DOHH2 (cell line): ENCODE data around the gene MYL11.
A peak's percentile ranks its signal among the peaks of the same experiment; 100 is the strongest.
"Not testable (repeated sequence)": the region's sequence is repeated elsewhere in the genome, so short reads cannot be mapped to it uniquely, and the experiment has no call there.

Experiments used
- H3F3A ChIP-seq: fragments of 200-600 bp; sonication (generic), shearing (Covaris generic); 2 replicates; pipeline ENCODE4 v1.6.0; 2016; ENCODE audit warnings: antibody characterized with exemption, mild to moderate bottlenecking; ENCODE audit not compliant: control insufficient read depth, insufficient read depth
- H3K27ac ChIP-seq: fragments of 200-600 bp; sonication (generic); 2 replicates; pipeline ENCODE4 v1.5.1; 2014; ENCODE audit warnings: low read depth, mild to moderate bottlenecking, low read length, moderate library complexity
- H3K27me3 ChIP-seq: fragments of 200-600 bp; sonication (generic); 2 replicates; pipeline ENCODE4 v1.6.1; 2014; ENCODE audit warnings: mild to moderate bottlenecking, low read length, mixed read lengths; ENCODE audit not compliant: control insufficient read depth
- H3K36me3 ChIP-seq: fragments of 200-600 bp; sonication (generic); 2 replicates; pipeline ENCODE4 v1.6.1; 2014; ENCODE audit warnings: mild to moderate bottlenecking, low read length, moderate library complexity, mixed read lengths; ENCODE audit not compliant: control insufficient read depth
- H3K4me1 ChIP-seq: fragments of 200-600 bp; sonication (generic); 2 replicates; pipeline ENCODE4 v1.6.1; 2014; ENCODE audit warnings: mild to moderate bottlenecking, low read length, mixed read lengths; ENCODE audit not compliant: control insufficient read depth
- H3K4me2 ChIP-seq: fragments of 200-600 bp; sonication (generic); 2 replicates; pipeline ENCODE4 v1.6.0; 2014; ENCODE audit warnings: mild to moderate bottlenecking, low read length, moderate library complexity
- H3K4me3 ChIP-seq: fragments of 200-600 bp; sonication (generic); 2 replicates; pipeline ENCODE4 v1.5.1; 2014; ENCODE audit warnings: mild to moderate bottlenecking, low read length, mixed read lengths
- H3K79me2 ChIP-seq: fragments of 200-600 bp; sonication (generic); 2 replicates; pipeline ENCODE4 v1.6.1; 2014; ENCODE audit warnings: mild to moderate bottlenecking, low read length, mixed read lengths; ENCODE audit not compliant: control insufficient read depth
- H3K9me2 ChIP-seq: fragments of 200-600 bp; sonication (generic); replicated peaks from 2 replicates; pipeline ENCODE4 v1.6.1; 2014; ENCODE audit warnings: mild to moderate bottlenecking, low read length, mixed read lengths; ENCODE audit not compliant: control insufficient read depth
- H3K9me3 ChIP-seq: fragments of 200-600 bp; sonication (generic); 2 replicates; pipeline ENCODE4 v1.6.1; 2014; ENCODE audit warnings: antibody characterized with exemption, low read length, mixed read lengths; ENCODE audit not compliant: control insufficient read depth, insufficient read depth
- H4K20me1 ChIP-seq: fragments of 200-600 bp; sonication (generic); 2 replicates; pipeline ENCODE4 v1.6.0; 2014; ENCODE audit warnings: low read depth, mild to moderate bottlenecking, antibody characterized with exemption, low read length, moderate library complexity; ENCODE audit not compliant: control insufficient read depth, insufficient read depth
- EZH2phosphoT487 ChIP-seq: fragments of 200-600 bp; sonication (generic); IDR thresholded peaks from 2 replicates; pipeline ENCODE4 v1.6.1; 2017; ENCODE audit warnings: borderline replicate concordance, mild to moderate bottlenecking, antibody characterized with exemption, low read length, moderate library complexity, mixed read lengths
- TF ChIP-seq, protein P1 (sequence below): fragments of 200-600 bp; sonication (generic); IDR thresholded peaks from one replicate; pipeline ENCODE4 v1.5.1; 2014; ENCODE audit warnings: antibody characterized with exemption, mild to moderate bottlenecking, low read depth, low read length; ENCODE audit not compliant: poor library complexity, severe bottlenecking

The MYL11 gene

GRCh38 chr16:30395155-30395991, 20.8 kb downstream of the MYL11 start, which contains the start of gene ZNF48:
Gene ZNF48, plus strand, starts transcription at chr16:30395420. Its CDS starts 375 bp downstream, at chr16:30395795.
- H3K9me3 ChIP-seq: no peaks in the 10 kb centered on the region
- H3F3A ChIP-seq: peaks cover 4% of the 10 kb centered on the region
- H3K27ac ChIP-seq: peak within 1 kb of the TSS; percentile 49
- TF ChIP-seq, protein P1, sequence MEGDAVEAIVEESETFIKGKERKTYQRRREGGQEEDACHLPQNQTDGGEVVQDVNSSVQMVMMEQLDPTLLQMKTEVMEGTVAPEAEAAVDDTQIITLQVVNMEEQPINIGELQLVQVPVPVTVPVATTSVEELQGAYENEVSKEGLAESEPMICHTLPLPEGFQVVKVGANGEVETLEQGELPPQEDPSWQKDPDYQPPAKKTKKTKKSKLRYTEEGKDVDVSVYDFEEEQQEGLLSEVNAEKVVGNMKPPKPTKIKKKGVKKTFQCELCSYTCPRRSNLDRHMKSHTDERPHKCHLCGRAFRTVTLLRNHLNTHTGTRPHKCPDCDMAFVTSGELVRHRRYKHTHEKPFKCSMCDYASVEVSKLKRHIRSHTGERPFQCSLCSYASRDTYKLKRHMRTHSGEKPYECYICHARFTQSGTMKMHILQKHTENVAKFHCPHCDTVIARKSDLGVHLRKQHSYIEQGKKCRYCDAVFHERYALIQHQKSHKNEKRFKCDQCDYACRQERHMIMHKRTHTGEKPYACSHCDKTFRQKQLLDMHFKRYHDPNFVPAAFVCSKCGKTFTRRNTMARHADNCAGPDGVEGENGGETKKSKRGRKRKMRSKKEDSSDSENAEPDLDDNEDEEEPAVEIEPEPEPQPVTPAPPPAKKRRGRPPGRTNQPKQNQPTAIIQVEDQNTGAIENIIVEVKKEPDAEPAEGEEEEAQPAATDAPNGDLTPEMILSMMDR: peak; percentile 10
- TF ChIP-seq EZH2phosphoT487: no peak
- no peaks in the 10 kb centered on the region for H3K9me2 ChIP-seq
- peaks cover 31% of the 10 kb centered on the region for H3K36me3 ChIP-seq
- no peaks in the 10 kb centered on the region for H3K27me3 ChIP-seq
- peaks cover 38% of the 10 kb centered on the region for H3K4me1 ChIP-seq
- peak within 1 kb of the TSS; percentile 97 for H3K4me2 ChIP-seq
- H3K4me3 ChIP-seq: peak within 1 kb of the TSS; percentile 99
- peaks cover 28% of the 10 kb centered on the region for H3K79me2 ChIP-seq
- H4K20me1 ChIP-seq: peaks cover 3% of the 10 kb centered on the region; the same call in 1 of the 2 replicates

DNA sequence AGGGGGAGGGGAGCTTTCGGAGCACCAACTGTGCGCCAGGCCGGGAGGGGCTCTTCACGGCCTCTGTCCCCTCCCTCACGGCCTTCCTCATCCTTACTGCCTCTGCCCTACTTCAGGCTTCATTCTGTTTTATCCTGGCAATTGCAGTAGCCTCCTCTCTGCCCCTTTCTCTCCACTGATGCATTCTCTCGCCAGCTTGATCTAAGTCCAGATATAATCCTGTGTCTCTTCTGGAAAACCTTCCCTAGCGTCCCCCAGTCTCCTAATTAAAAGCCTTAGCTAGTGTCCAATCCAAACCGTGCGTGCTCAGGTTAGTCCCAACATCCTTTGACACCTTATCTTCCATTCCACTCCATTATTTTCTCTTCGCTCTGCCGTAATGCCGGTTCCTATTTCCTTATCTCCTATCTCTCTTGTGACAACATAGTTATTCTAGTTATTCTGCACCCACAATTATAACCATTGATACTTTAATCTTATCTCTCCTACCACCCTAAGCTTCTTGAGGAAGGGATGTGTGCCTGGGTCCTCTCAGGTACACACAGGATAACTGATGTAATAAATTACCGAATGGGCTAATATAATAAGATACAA, 21.5 kb downstream of the MYL11 start:
- H3K4me1 ChIP-seq: peaks cover 40% of the 10 kb centered on the region
- peaks cover 31% of the 10 kb centered on the region for H3K36me3 ChIP-seq
- H3F3A ChIP-seq: peaks cover 4% of the 10 kb centered on the region
- H3K9me3 ChIP-seq: no peaks in the 10 kb centered on the region
- peaks cover 3% of the 10 kb centered on the region; the same call in 1 of the 2 replicates for H4K20me1 ChIP-seq
- H3K9me2 ChIP-seq: no peaks in the 10 kb centered on the region
- no peaks in the 10 kb centered on the region for H3K27me3 ChIP-seq
- H3K4me2 ChIP-seq: peak overlapping the region; percentile 97
- TF ChIP-seq EZH2phosphoT487: no peak
- TF ChIP-seq, protein P1: no peak
- peak overlapping the region; percentile 99 for H3K4me3 ChIP-seq
- peaks cover 28% of the 10 kb centered on the region for H3K79me2 ChIP-seq
- H3K27ac ChIP-seq: peak overlapping the region; percentile 49; the same call in 1 of the 2 replicates

DNA sequence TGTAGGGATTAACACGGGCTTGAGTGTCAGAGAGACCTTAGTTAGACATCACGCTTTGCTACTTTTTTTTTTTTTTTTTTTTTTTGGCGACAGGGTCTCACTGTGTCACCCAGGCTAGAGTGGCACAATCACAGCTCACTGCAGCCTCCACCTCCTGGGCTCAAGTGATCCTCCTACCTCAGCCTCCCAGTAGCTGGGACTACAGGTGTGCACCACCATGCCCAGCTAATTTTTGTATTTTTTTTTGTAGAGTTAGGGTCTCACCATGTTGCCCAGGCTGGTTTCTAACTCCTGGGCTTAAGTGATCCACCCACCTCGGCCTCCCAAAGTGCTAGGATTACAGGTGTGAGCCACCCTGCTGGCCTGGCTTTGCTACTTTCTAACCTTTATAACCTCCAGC, 22.0 kb downstream of the MYL11 start:
- H3K4me3 ChIP-seq: peak overlapping the region; percentile 99
- not testable (repeated sequence) for H4K20me1 ChIP-seq, H3K9me2 ChIP-seq, H3K27ac ChIP-seq, H3F3A ChIP-seq, H3K27me3 ChIP-seq, H3K9me3 ChIP-seq
- H3K79me2 ChIP-seq: peaks cover 28% of the 10 kb centered on the region
- peaks cover 31% of the 10 kb centered on the region for H3K36me3 ChIP-seq
- H3K4me1 ChIP-seq: peaks cover 43% of the 10 kb centered on the region
- H3K4me2 ChIP-seq: peak overlapping the region; percentile 97

DNA sequence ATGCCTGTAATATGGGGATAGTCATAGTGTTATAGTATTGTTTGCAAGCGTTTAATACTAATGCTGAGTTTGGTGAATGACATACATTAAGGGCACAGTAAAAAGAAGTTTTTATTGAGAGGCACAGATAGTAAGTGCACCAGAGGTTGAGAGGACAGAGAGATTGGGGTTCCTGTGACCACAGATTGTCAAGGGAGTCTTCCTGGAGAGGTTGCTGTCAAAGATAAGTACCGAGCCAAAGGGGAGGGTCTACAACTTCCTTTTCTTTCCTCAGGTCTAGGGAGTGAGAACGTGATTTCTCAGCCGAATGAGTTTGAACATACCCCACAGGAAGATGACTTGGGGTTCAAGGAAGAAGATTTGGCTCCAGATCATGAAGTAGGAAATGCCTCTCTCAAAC, 22.5 kb downstream of the MYL11 start:
- Histone ChIP-seq H3F3A (peaks cover 4% of the 10 kb centered on the region), H3K79me2 (peaks cover 28% of the 10 kb centered on the region), H3K9me2 (no peaks in the 10 kb centered on the region), H3K36me3 (peaks cover 31% of the 10 kb centered on the region), H3K27ac (no peak overlapping the region), H3K4me3 (no peak overlapping the region), H3K9me3 (no peaks in the 10 kb centered on the region), H3K4me1 (peaks cover 44% of the 10 kb centered on the region), H3K4me2 (peak overlapping the region; percentile 97), H4K20me1 (peaks cover 3% of the 10 kb centered on the region; the same call in 1 of the 2 replicates), H3K27me3 (no peaks in the 10 kb centered on the region)
- no peak for TF ChIP-seq EZH2phosphoT487
- TF ChIP-seq, protein P1: no peak
